ENCODE results near the gene MISFA. TPM values are rescaled to one million over a fixed set of nuclear protein-coding genes. Genes with fewer than 3 reads are reported as not detected.

The MISFA gene
- total and polyA plus RNA-seq, 2 experiments from 2014 or later = 2.1 TPM; not detected in 1

DNA sequence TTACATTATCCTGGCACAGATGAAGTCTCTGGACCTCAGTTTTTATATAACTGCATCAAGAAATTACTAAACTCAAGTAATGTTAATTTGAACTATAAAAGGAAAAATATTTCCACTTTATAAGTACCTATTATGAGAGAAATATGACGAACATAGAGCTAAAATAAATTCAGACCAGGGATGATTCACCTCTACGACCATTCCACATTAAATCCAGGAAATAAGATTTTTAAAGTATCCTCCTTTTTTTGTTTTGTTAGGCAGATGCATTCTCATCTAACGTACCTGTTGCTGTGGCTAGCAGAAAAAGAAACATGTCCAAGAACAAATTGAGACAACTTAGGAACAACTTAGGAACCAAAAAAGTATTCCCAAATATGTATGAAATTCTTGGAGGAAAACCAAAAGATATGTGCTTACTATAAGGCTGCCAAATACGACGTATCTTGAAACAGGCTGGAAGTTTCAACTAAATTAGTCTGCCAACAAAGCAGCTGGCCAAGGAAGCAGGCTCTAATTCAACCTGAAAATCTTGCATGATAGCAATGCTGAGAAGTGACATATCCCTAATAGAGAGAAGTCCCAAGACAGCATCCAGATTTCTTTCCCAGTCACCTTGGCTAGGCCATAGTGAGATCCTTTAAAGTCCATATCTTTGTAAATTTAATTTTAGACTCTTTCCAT, 18.9 kb downstream of the MISFA start:
- TF ChIP-seq EZH2phosphoT487 (IDR thresholded peaks at IDR 0.05; ENCODE audit: insufficient read depth, low read depth) (no peak), EZH2 (IDR thresholded peaks at IDR 0.05; ENCODE audit: insufficient read depth, poor library complexity, severe bottlenecking) (no peak)
- peaks cover 99% of the 10 kb centered on the region for H3K79me2 ChIP-seq (ENCODE audit: insufficient read depth)
- 0 out of 2 replicates have a peak overlapping the region, but pooled peaks have one; percentile 6 for H3K9ac ChIP-seq
- H2AFZ ChIP-seq = no peak overlapping the region
- H3K4me2 ChIP-seq (ENCODE audit: unreplicated experiment) = peak overlapping the region; percentile 5
- peak overlapping the region; percentile 43 for H3K27ac ChIP-seq
- H3K4me1 ChIP-seq (ENCODE audit: insufficient read depth) = peaks cover 17% of the 10 kb centered on the region
- H3K9me3 ChIP-seq (ENCODE audit: low read depth) = no peaks in the 10 kb centered on the region
- peaks cover 10% of the 10 kb centered on the region; the same call in 1 of the 2 replicates for H3K36me3 ChIP-seq (ENCODE audit: low read depth)
- in situ Hi-C loops (cut with MboI) = no loop called here
- H3K4me3 ChIP-seq = no peak overlapping the region
- peak; percentile 48 for DNase-seq
- no peaks in the 10 kb centered on the region for H3K27me3 ChIP-seq (replicated peaks; ENCODE audit: insufficient read depth)
- no peaks in the 10 kb centered on the region for H3K9me2 ChIP-seq (ENCODE audit: insufficient read depth)
- peaks cover 13% of the 10 kb centered on the region; the same call in 1 of the 2 replicates for H3F3A ChIP-seq (ENCODE audit: insufficient read depth)
- WGBS, 2 experiments (ENCODE audit: low coverage in 1 of 2, low lambda C conversion rate in 2 of 2, missing lambda C conversion rate in 2 of 2) = 53 to 56% methylated on average over 5 of the region's 5 CpGs
- H4K20me1 ChIP-seq (ENCODE audit: insufficient read depth) = peaks cover 22% of the 10 kb centered on the region

GRCh38 chr11:18623707-18624106, 24.1 kb downstream of the MISFA start:
- Histone ChIP-seq H3K79me2 (ENCODE audit: insufficient read depth) (peaks cover 99% of the 10 kb centered on the region), H3K9me2 (ENCODE audit: insufficient read depth) (no peaks in the 10 kb centered on the region), H3K4me1 (ENCODE audit: insufficient read depth) (peaks cover 2% of the 10 kb centered on the region; the same call in 1 of the 2 replicates), H3K9me3 (ENCODE audit: low read depth) (no peaks in the 10 kb centered on the region), H4K20me1 (ENCODE audit: insufficient read depth) (peaks cover 20% of the 10 kb centered on the region), H3K27me3 (replicated peaks; ENCODE audit: insufficient read depth) (no peaks in the 10 kb centered on the region), H3K36me3 (ENCODE audit: low read depth) (no peaks in the 10 kb centered on the region), H3K27ac (no peak overlapping the region), H3K9ac (no peak overlapping the region), H3K4me2 (ENCODE audit: unreplicated experiment) (no peak overlapping the region), H3F3A (ENCODE audit: insufficient read depth) (peaks cover 3% of the 10 kb centered on the region; the same call in 1 of the 2 replicates), H3K4me3 (no peak overlapping the region), H2AFZ (no peak overlapping the region)
- no peak for TF ChIP-seq EZH2phosphoT487 (IDR thresholded peaks at IDR 0.05; ENCODE audit: insufficient read depth, low read depth)
- TF ChIP-seq EZH2 (IDR thresholded peaks at IDR 0.05; ENCODE audit: insufficient read depth, poor library complexity, severe bottlenecking) = no peak
- in situ Hi-C loops (cut with MboI) = no loop called here
- DNase-seq = no peak
- 95 to 98% methylated on average over 2 of the region's 2 CpGs for WGBS, 2 experiments (ENCODE audit: low coverage in 1 of 2, low lambda C conversion rate in 2 of 2, missing lambda C conversion rate in 2 of 2)

GRCh38 chr11:18624161-18624560, 24.6 kb downstream of the MISFA start:
- H2AFZ ChIP-seq = no peak overlapping the region
- peaks cover 20% of the 10 kb centered on the region; the same call in 1 of the 2 replicates for H4K20me1 ChIP-seq (ENCODE audit: insufficient read depth)
- H3K36me3 ChIP-seq (ENCODE audit: low read depth) = no peaks in the 10 kb centered on the region
- no peaks in the 10 kb centered on the region for H3K9me2 ChIP-seq (ENCODE audit: insufficient read depth)
- no peaks in the 10 kb centered on the region for H3K9me3 ChIP-seq (ENCODE audit: low read depth)
- no peak for TF ChIP-seq EZH2phosphoT487 (IDR thresholded peaks at IDR 0.05; ENCODE audit: insufficient read depth, low read depth)
- no peak for TF ChIP-seq EZH2 (IDR thresholded peaks at IDR 0.05; ENCODE audit: insufficient read depth, poor library complexity, severe bottlenecking)
- H3F3A ChIP-seq (ENCODE audit: insufficient read depth) = no peaks in the 10 kb centered on the region
- no peak overlapping the region for H3K27ac ChIP-seq
- H3K27me3 ChIP-seq (replicated peaks; ENCODE audit: insufficient read depth) = no peaks in the 10 kb centered on the region
- no peaks in the 10 kb centered on the region for H3K4me1 ChIP-seq (ENCODE audit: insufficient read depth)
- no peak overlapping the region for H3K4me3 ChIP-seq
- peaks cover 99% of the 10 kb centered on the region for H3K79me2 ChIP-seq (ENCODE audit: insufficient read depth)
- in situ Hi-C loops (cut with MboI) = no loop called here
- WGBS, 2 experiments (ENCODE audit: low coverage in 1 of 2, low lambda C conversion rate in 2 of 2, missing lambda C conversion rate in 2 of 2) = 59 to 64% methylated on average over 1 of the region's 1 CpG
- no peak overlapping the region for H3K4me2 ChIP-seq (ENCODE audit: unreplicated experiment)
- no peak for DNase-seq
- H3K9ac ChIP-seq = no peak overlapping the region

- Histone ChIP-seq H2AFZ (no peak overlapping the region), H4K20me1 (ENCODE audit: insufficient read depth) (0 out of 2 replicates have a peak, but pooled peaks cover 6% of the 10 kb centered on the region), H3K4me1 (ENCODE audit: insufficient read depth) (peaks cover 9% of the 10 kb centered on the region), H3K4me2 (ENCODE audit: unreplicated experiment) (peak overlapping the region; percentile 91), H3K79me2 (ENCODE audit: insufficient read depth) (peaks cover 63% of the 10 kb centered on the region), H3K36me3 (ENCODE audit: low read depth) (no peaks in the 10 kb centered on the region), H3K27me3 (replicated peaks; ENCODE audit: insufficient read depth) (no peaks in the 10 kb centered on the region), H3F3A (ENCODE audit: insufficient read depth) (peaks cover 5% of the 10 kb centered on the region), H3K9me2 (ENCODE audit: insufficient read depth) (no peaks in the 10 kb centered on the region), H3K9me3 (ENCODE audit: low read depth) (no peaks in the 10 kb centered on the region), H3K4me3 (peak overlapping the region; percentile 97), H3K9ac (peak overlapping the region; percentile 96), H3K27ac (peak overlapping the region; percentile 95; the same call in 1 of the 2 replicates)
- DNase-seq = peak; percentile 49
- WGBS, 2 experiments (ENCODE audit: low coverage in 1 of 2, low lambda C conversion rate in 2 of 2, missing lambda C conversion rate in 2 of 2) = 19 to 21% methylated on average over 2 of the region's 2 CpGs
- no peak for TF ChIP-seq EZH2 (IDR thresholded peaks at IDR 0.05; ENCODE audit: insufficient read depth, poor library complexity, severe bottlenecking)
- no peak for TF ChIP-seq EZH2phosphoT487 (IDR thresholded peaks at IDR 0.05; ENCODE audit: insufficient read depth, low read depth)
- in situ Hi-C loops (cut with MboI) = no loop called here
Observed at GRCh38 chr11:18632841-18633240, 33.3 kb downstream of the MISFA start.
